Muscle of back (tissue), 13 donors: ENCODE results near the gene FANCM. TPM values are rescaled to one million over a fixed set of nuclear protein-coding genes. Genes with fewer than 3 reads are reported as not detected.

Experiments
- DNase-seq, 3 donors: peaks; one replicate each; pipeline versions ENCODE4 v3.0.0 to v3.0.0-alpha.2; 2013
- long read RNA-seq, 9 donors: transcript quantifications; one replicate each; lab custom pipeline, GENCODE V29; 2026
- polyA plus RNA-seq, 10 donors: library from polyadenylated mRNA; unstranded; fragments of 120-200 nt; gene quantifications; one replicate each; pipeline ENCODE4 v1.2.1, GENCODE V29; 2013; ENCODE audit not compliant: insufficient read length in 10 of 10

FANCM gene, protein sequence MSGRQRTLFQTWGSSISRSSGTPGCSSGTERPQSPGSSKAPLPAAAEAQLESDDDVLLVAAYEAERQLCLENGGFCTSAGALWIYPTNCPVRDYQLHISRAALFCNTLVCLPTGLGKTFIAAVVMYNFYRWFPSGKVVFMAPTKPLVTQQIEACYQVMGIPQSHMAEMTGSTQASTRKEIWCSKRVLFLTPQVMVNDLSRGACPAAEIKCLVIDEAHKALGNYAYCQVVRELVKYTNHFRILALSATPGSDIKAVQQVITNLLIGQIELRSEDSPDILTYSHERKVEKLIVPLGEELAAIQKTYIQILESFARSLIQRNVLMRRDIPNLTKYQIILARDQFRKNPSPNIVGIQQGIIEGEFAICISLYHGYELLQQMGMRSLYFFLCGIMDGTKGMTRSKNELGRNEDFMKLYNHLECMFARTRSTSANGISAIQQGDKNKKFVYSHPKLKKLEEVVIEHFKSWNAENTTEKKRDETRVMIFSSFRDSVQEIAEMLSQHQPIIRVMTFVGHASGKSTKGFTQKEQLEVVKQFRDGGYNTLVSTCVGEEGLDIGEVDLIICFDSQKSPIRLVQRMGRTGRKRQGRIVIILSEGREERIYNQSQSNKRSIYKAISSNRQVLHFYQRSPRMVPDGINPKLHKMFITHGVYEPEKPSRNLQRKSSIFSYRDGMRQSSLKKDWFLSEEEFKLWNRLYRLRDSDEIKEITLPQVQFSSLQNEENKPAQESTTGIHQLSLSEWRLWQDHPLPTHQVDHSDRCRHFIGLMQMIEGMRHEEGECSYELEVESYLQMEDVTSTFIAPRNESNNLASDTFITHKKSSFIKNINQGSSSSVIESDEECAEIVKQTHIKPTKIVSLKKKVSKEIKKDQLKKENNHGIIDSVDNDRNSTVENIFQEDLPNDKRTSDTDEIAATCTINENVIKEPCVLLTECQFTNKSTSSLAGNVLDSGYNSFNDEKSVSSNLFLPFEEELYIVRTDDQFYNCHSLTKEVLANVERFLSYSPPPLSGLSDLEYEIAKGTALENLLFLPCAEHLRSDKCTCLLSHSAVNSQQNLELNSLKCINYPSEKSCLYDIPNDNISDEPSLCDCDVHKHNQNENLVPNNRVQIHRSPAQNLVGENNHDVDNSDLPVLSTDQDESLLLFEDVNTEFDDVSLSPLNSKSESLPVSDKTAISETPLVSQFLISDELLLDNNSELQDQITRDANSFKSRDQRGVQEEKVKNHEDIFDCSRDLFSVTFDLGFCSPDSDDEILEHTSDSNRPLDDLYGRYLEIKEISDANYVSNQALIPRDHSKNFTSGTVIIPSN (N-terminal part only)
- 10 to 100 TPM in 2 of 10 donors, 1 to 10 TPM in 8; 4.0 to 13.1 (median 7.0) TPM for polyA plus RNA-seq
- long read RNA-seq, donor 1: 0 reads
- long read RNA-seq, donor 2: 0 reads
- long read RNA-seq, donor 3: 0 reads
- long read RNA-seq, donor 4: 0 reads
- long read RNA-seq, donor 5: 0 reads
- long read RNA-seq, donor 6: 0 reads
- long read RNA-seq, donor 7, partial matches to known transcripts: 0 of 1 reads
- long read RNA-seq, donor 7, other reads (novel, unspliced or antisense): 0 of 1 reads
- long read RNA-seq, donor 8, partial matches to known transcripts: 0 of 1 reads
- long read RNA-seq, donor 8, other reads (novel, unspliced or antisense): 0 of 1 reads
- long read RNA-seq, donor 9: 0 reads

GRCh38 chr14:45135659-45136395 is at the start of gene FANCM:
TSS of gene FANCM (plus strand) at chr14:45135930. CDS start at chr14:45136032, 102 bp downstream.
- DNase-seq: peak; percentile 98 to 99 (median 98)

- DNase-seq: no peak
These were observed 45.9 kb upstream of the FANCM start for GRCh38 chr14:45089813-45090212.

- DNase-seq: no peak
These were observed 44.0 kb upstream of the FANCM start for GRCh38 chr14:45091710-45092109.

GRCh38 chr14:45094275-45094674 is 41.5 kb upstream of the FANCM start:
- DNase-seq: no peak

- no peak for DNase-seq
These were observed 40.6 kb upstream of the FANCM start for GRCh38 chr14:45095143-45095542.

GRCh38 chr14:45096218-45096617 is 39.5 kb upstream of the FANCM start:
- no peak for DNase-seq

DNA sequence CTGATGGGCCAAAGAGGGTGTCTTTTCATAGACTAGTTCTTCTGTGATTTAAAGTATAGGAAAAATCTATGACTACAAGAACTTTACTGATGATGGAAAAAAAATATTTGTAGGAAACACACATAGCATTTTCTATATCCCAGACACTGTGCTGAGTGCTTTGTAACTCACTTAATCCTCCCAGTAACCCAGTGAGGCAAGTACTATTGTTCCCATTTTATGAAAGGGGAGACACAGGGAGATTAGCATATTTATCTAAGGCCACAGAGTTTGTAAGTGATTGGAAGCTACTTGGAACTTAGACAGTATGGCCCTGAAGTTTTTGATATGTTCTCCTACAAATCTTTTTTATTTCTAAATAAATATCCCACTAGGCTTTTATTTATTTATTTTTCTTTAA is 31.9 kb upstream of the FANCM start:
- DNase-seq: no peak

- DNase-seq: no peak
These were observed 31.2 kb upstream of the FANCM start for GRCh38 chr14:45104561-45104960.

- DNase-seq: no peak
These were observed 22.6 kb upstream of the FANCM start for GRCh38 chr14:45112896-45113781.

- no peak for DNase-seq
These were observed 21.4 kb upstream of the FANCM start for GRCh38 chr14:45114327-45114726.

- no peak for DNase-seq
These were observed 17.1 kb upstream of the FANCM start for GRCh38 chr14:45118594-45118993.

GRCh38 chr14:45120096-45120495 is 15.6 kb upstream of the FANCM start:
- no peak for DNase-seq

DNA sequence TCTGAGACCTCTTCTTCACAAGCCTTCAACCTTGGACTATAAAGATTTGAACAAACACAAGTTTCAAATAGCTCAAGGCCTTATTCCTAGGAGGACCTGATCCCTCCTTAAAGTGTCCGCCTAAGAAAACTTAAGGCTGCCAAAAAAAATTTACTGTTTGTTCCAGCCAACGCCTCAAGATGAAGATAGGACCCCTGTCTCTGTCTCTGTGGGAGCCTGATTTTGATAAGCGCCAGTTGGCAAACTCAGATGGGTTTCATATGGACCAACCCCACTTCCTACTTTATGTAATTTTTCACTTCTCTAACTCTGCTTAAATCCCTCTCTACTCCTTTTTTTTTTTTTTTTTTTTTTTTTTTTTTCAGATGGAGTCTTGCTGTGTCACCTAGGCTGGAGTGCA is 12.5 kb upstream of the FANCM start:
- DNase-seq: no peak

- no peak for DNase-seq
These were observed 10.0 kb upstream of the FANCM start for GRCh38 chr14:45125754-45126153.

DNA sequence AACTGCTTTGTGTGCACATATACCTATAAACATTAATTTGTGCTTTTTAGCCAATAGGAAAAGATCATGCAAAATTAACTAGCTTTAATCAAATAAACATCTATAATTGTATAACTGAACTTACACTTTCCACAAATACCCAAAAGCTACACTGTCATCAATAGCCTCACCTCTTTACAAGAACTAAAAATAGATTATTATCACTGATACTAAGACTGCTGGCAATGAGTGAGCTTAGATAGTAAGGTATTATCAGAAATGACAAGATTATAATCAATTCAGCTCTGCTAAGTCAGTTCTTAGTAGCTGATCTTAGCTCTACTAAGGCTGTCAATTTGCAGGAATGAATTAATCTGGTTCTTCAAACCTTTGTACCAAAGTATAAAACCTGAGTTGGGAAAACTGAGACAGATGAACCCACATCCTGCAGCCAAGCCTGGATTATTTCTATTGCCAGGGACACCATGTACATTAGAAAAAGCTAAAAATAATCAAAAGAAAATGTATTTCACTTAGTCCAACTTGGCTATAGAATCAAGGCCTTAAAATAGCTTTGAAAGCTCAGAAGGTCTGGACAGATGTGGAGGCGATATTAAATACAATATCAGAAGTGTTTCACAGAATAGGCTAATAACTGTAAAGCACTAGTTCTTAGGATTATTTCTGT is 6.6 kb upstream of the FANCM start:
- DNase-seq: no peak

- DNase-seq: no peak
These were observed 2.1 kb upstream of the FANCM start for GRCh38 chr14:45133683-45134050.

DNA sequence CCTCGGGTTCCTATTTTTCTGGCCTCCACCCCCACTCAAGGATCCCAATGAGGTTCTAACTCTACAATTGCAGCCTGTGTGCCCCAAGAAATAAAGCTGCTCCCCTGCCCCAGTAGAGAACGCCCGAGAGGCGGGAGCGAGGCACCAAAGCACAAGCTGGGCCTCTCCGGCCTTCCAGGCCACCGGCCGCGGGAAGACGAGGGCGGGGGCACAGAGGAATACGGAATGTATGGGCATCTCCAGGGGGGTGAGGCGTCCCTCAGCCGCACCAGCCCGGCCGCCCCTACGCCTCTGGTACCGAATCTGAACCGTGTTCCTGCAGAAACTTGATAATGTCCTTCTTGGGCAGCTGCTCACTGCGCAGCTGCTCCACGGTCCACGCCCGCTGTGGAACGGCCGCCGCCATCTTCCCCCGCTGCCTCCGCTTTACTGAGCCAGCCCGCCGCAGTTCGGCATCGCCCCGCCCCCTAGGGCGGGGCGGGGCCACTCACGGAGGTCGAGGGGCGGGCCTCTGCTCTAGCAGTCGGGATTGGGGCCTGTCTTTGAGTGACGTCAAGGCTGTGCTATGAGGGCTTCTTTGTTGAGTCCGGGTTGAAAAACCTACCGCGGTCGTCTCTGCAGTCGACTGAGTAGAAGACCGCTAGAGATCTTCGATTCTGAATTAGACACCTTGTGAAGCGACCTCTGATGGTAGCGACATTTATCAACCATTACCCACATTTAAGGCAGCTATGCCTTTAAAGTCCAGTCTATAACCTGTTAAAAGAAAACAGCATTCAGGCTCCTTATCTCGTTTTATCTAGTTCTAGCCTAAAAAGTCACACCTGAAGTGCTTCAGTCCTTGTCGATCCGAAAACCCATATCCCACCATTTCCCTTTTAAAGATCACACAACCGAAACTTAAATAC is 1.4 kb upstream of the FANCM start, which contains the start of gene FKBP3:
Gene FKBP3, minus strand, starts transcription at position 431 of the 908 bp plus-strand sequence. Its CDS starts 25 bp downstream, at position 406.
- DNase-seq: peak; percentile 99

DNA sequence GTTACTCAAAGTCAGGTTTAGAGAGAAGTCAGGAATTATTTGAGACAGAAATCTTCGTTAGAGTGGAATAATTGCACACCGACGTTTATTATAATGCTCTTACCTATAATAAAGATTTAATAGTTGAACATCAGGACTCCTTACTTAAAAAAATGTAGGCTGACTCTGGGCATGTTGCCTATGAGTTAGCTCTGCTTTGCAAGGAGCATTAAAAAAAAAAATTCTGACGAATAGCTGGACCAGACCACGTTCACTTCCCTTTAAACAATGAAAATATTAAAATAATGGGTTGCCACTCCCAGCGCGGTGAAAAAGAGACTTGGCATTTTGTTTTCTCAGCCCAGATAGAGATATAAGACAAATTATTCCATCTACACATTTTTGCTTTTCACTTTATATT is 574 bp upstream of the FANCM start:
- DNase-seq: peak; percentile 33 to 78 (median 59)
